Hepatocyte (in vitro differentiated cells): ENCODE results near the gene AKAP13.

Experiments
- CTCF ChIP-seq: fragments of 200-600 bp; sonication (generic); IDR thresholded peaks from 2 replicates; pipeline ENCODE4 v1.5.1; 2016; ENCODE audit warnings: antibody characterized with exemption, mild to moderate bottlenecking; ENCODE audit not compliant: poor library complexity
- EZH2 ChIP-seq: fragments of 200-600 bp; sonication (generic); IDR thresholded peaks from 2 replicates; pipeline ENCODE4 v1.6.1; 2016; ENCODE audit warnings: antibody characterized with exemption, mild to moderate bottlenecking, borderline replicate concordance
- EZH2phosphoT487 ChIP-seq: fragments of 200-600 bp; sonication (generic); IDR thresholded peaks from one replicate; pipeline ENCODE4 v1.6.1; 2018; ENCODE audit warnings: antibody characterized with exemption, mild to moderate bottlenecking, low read depth, moderate library complexity; ENCODE audit not compliant: unreplicated experiment, severe bottlenecking

GRCh38 chr15:85604194-85604593 lies 223.8 kb downstream of the AKAP13 start:
- TF ChIP-seq EZH2phosphoT487 (no peak), CTCF (no peak), EZH2 (no peak)
